Panc1 (cell line): ENCODE data around the gene DCBLD2. TPM values are rescaled to one million over a fixed set of nuclear protein-coding genes. Genes with fewer than 3 reads are reported as not detected.

Source experiments
- ATAC-seq: fragments of 200-7000 bp; cut with Tn5 transposase; 2 replicates; pipeline ENCODE4 v1.9.1; 2020; ENCODE audit warnings: mild to moderate bottlenecking, moderate library complexity
- BruUV-seq: library from RNA; stranded (reverse); fragments of 400-500 nt; replicated peaks from 2 replicates; lab custom pipeline; 2021; lab: Mats Ljungman, UMichigan
- CTCF ChIA-PET: fragments of 300-600 bp; sonication (Branson Sonifier 250); formaldehyde crosslinking; loops from one replicate; lab custom pipeline; 2022; ENCODE audit warnings: antibody characterized with exemption; lab: Charles Lee
- POLR2A ChIA-PET: fragments of 300-600 bp; sonication (Branson Sonifier 250); formaldehyde crosslinking; loops from one replicate; lab custom pipeline; 2022; ENCODE audit warnings: antibody characterized with exemption; lab: Charles Lee
- DNase-seq: peaks from one replicate; pipeline ENCODE4 v3.0.0-alpha.2; 2010; ENCODE audit warnings: low read depth, low spot score
- H3K27ac ChIP-seq: 2 replicates; pipeline ENCODE4 v1.5.1; 2011; ENCODE audit warnings: mild to moderate bottlenecking, low read length, inconsistent platforms
- H3K27me3 ChIP-seq: fragments of 200-500 bp; sonication (Bioruptor generic); 2 replicates; pipeline ENCODE4 v1.6.0; 2014; ENCODE audit warnings: low read length, inconsistent platforms; ENCODE audit not compliant: control insufficient read depth, insufficient read depth
- H3K36me3 ChIP-seq: fragments of 200-500 bp; sonication (Bioruptor generic); 2 replicates; pipeline ENCODE4 v1.5.1; 2014; ENCODE audit warnings: inconsistent platforms, mild to moderate bottlenecking, low read length, moderate library complexity; ENCODE audit not compliant: control insufficient read depth, insufficient read depth
- H3K4me1 ChIP-seq: 2 replicates; pipeline ENCODE4 v1.5.1; 2011; ENCODE audit warnings: inconsistent platforms, mild to moderate bottlenecking, low read length, moderate library complexity; ENCODE audit not compliant: control insufficient read depth, insufficient read depth
- H3K4me3 ChIP-seq, 2 experiments: 2 replicates each; pipeline ENCODE4 v1.5.1; 2011 to 2012; ENCODE audit warnings: low read depth in 2 of 2, low read length in 2 of 2, mild to moderate bottlenecking in 2 of 2, inconsistent platforms in 1 of 2, moderate library complexity in 1 of 2
- H3K9me3 ChIP-seq: fragments of 200-500 bp; sonication (Bioruptor generic); 2 replicates; pipeline ENCODE4 v1.5.1; 2014; ENCODE audit warnings: low read depth, mild to moderate bottlenecking, inconsistent platforms, low read length, moderate library complexity; ENCODE audit not compliant: control insufficient read depth, insufficient read depth
- CTCF ChIP-seq: fragments of 450-650 bp; IDR thresholded peaks from 2 replicates; pipeline ENCODE4 v1.5.1; 2017; ENCODE audit warnings: mild to moderate bottlenecking
- POLR2AphosphoS5 ChIP-seq: IDR thresholded peaks from 2 replicates; pipeline ENCODE4 v1.6.1; 2012; ENCODE audit warnings: mild to moderate bottlenecking, low read depth, low read length, moderate library complexity
- REST ChIP-seq, 2 experiments: IDR thresholded peaks; 2 replicates each; pipeline ENCODE4 v1.6.1; 2011 to 2012; ENCODE audit warnings: low read depth in 2 of 2, control low read depth in 1 of 2, low read length in 1 of 2, mild to moderate bottlenecking in 1 of 2, moderate library complexity in 1 of 2; ENCODE audit not compliant: insufficient read depth in 1 of 2
- SIN3A ChIP-seq: IDR thresholded peaks from 2 replicates; pipeline ENCODE4 v1.6.1; 2012; ENCODE audit warnings: low read depth, mild to moderate bottlenecking, low read length, moderate library complexity, borderline replicate concordance; ENCODE audit not compliant: insufficient read depth
- TCF7L2 ChIP-seq: IDR thresholded peaks from 2 replicates; pipeline ENCODE4 v1.6.1; 2011; ENCODE audit warnings: mild to moderate bottlenecking, low read depth, low read length, inconsistent platforms
- in situ Hi-C: cut with HindIII; loops from 2 replicates; pipeline ENCODE4 v1.10.0; 2016; ENCODE audit warnings: low sequenced_read_pairs, low pct_unique_long_range_greater_than_20kb
- intact Hi-C: fragments of 100-400 bp; cut with micrococcal nuclease; formaldehyde crosslinking; loops from one replicate; pipeline ENCODE4 v1.10.0; 2022; ENCODE audit not compliant: unreplicated experiment
- total RNA-seq: library from RNA; stranded (reverse); gene quantifications from one replicate; pipeline ENCODE4 v1.2.1, GENCODE V29; 2021; ENCODE audit not compliant: unreplicated experiment

The DCBLD2 gene
- total RNA-seq, 1 experiment from 2014 or later, result 54.4 TPM

GRCh38 chr3:98893740-98894139, 7.8 kb downstream of the DCBLD2 start:
- TF ChIP-seq REST (IDR thresholded peaks at IDR 0.05; ENCODE audit: insufficient read depth in 1 of 2, low read depth in 2 of 2, low read length in 1 of 2) (no peak), SIN3A (no peak), TCF7L2 (no peak), CTCF (no peak), POLR2AphosphoS5 (no peak)
- Histone ChIP-seq H3K36me3 (no peaks in the 10 kb centered on the region), H3K27me3 (no peaks in the 10 kb centered on the region), H3K4me1 (peaks cover 9% of the 10 kb centered on the region; the same call in 1 of the 2 replicates), H3K27ac (no peak overlapping the region), H3K9me3 (no peaks in the 10 kb centered on the region), H3K4me3 (no peak overlapping the region)
- no TSS peak for BruUV-seq
- in situ Hi-C loops, result no loop called here
- ChIA-PET POLR2A (no interaction called here), CTCF (no interaction called here)
- no peak for DNase-seq
- no peak for ATAC-seq
- intact Hi-C loops, result no loop called here

DNA sequence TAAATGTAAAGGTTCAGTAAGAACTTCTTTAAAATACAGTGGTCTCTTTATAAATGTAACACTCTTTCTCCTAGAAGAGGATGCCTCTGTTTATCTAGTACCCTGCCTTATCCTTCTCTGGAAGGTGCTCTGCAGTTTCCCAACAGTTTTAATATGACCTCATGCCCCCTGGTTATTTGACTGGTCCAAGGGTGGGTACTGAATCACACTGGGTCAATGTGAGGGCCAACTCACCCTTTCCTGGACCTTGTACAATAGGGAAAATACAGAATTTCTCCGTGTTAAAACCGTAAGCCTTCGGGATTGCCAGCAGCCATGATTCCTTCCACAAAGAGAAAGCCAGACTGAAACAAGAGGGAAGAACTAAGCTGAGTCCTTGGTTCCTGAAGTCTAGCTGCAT, 9.2 kb downstream of the DCBLD2 start:
- Histone ChIP-seq H3K4me3 (no peak overlapping the region), H3K36me3 (no peaks in the 10 kb centered on the region), H3K4me1 (peaks cover 9% of the 10 kb centered on the region; the same call in 1 of the 2 replicates), H3K27ac (peak overlapping the region; percentile 12; the same call in 1 of the 2 replicates), H3K9me3 (no peaks in the 10 kb centered on the region), H3K27me3 (no peaks in the 10 kb centered on the region)
- DNase-seq (no peak), ATAC-seq (no peak)
- intact Hi-C loops, result no loop called here
- no peak for TF ChIP-seq POLR2AphosphoS5
- TF ChIP-seq TCF7L2, result no peak
- TF ChIP-seq CTCF, result no peak
- TF ChIP-seq SIN3A, result no peak
- no peak for TF ChIP-seq REST (IDR thresholded peaks at IDR 0.05; ENCODE audit: insufficient read depth in 1 of 2, low read depth in 2 of 2, low read length in 1 of 2)
- in situ Hi-C loops, result no loop called here
- CTCF ChIA-PET, result no interaction called here
- BruUV-seq, result no TSS peak
- POLR2A ChIA-PET, result no interaction called here
